ENCODE data around the gene PACSIN1.

GRCh38 chr6:34423254-34423653, 42.6 kb upstream of the PACSIN1 start:
- TF ChIP-seq ZNF677 (tag by site-specific recombination; IDR thresholded peaks at IDR 0.05) (no peak), CTCF (tag by site-specific recombination; IDR thresholded peaks at IDR 0.05) (no peak), ZBTB7A (tag by site-specific recombination; IDR thresholded peaks at IDR 0.05; ENCODE audit: low read depth) (no peak), SP2 (tag by site-specific recombination; IDR thresholded peaks at IDR 0.05) (no peak), ZBTB8A (tag by site-specific recombination; IDR thresholded peaks at IDR 0.05) (no peak), ZNF837 (tag by site-specific recombination; IDR thresholded peaks at IDR 0.05) (no peak), ZNF324 (tag by site-specific recombination; IDR thresholded peaks at IDR 0.05) (no peak), ZNF776 (tag by site-specific recombination; IDR thresholded peaks at IDR 0.05; ENCODE audit: borderline replicate concordance) (no peak), ZNF416 (tag by site-specific recombination; IDR thresholded peaks at IDR 0.05) (no peak)

All from HEK293 (cell line).